RWPE2 (cell line): ENCODE data around the gene KNDC1.

ENCODE experiments used
- ATAC-seq: fragments of 200-7000 bp; cut with Tn5 transposase; 3 replicates; pipeline ENCODE4 v1.9.1; 2021; ENCODE audit warnings: low read depth
- DNase-seq: peaks from one replicate; pipeline ENCODE4 v3.0.0-alpha.2; 2020; ENCODE audit warnings: low spot score
- H3K27ac ChIP-seq: fragments of 450-650 bp; 2 replicates; pipeline ENCODE4 v1.5.1; 2017; ENCODE audit warnings: mild to moderate bottlenecking; ENCODE audit not compliant: poor library complexity, severe bottlenecking
- H3K27me3 ChIP-seq: fragments of 250-450 bp; sonication (Bioruptor Pico); 2 replicates; pipeline ENCODE4 v1.5.1; 2021; ENCODE audit warnings: mild to moderate bottlenecking, moderate library complexity; ENCODE audit not compliant: insufficient read depth, poor library complexity, severe bottlenecking
- H3K36me3 ChIP-seq: fragments of 250-450 bp; sonication (Bioruptor Pico); 2 replicates; pipeline ENCODE4 v1.5.1; 2020; ENCODE audit warnings: low read depth, mild to moderate bottlenecking, moderate library complexity
- H3K4me1 ChIP-seq: fragments of 250-450 bp; sonication (Bioruptor Pico); 2 replicates; pipeline ENCODE4 v1.5.1; 2021; ENCODE audit warnings: mild to moderate bottlenecking, moderate library complexity; ENCODE audit not compliant: insufficient read depth, poor library complexity, severe bottlenecking
- H3K4me3 ChIP-seq: fragments of 250-450 bp; sonication (Bioruptor Pico); 2 replicates; pipeline ENCODE4 v1.5.1; 2021; ENCODE audit warnings: mild to moderate bottlenecking, moderate library complexity; ENCODE audit not compliant: severe bottlenecking
- H3K9me3 ChIP-seq: fragments of 250-450 bp; sonication (Bioruptor Pico); 2 replicates; pipeline ENCODE4 v1.5.1; 2021; ENCODE audit warnings: mild to moderate bottlenecking, moderate library complexity; ENCODE audit not compliant: severe bottlenecking
- TF ChIP-seq, protein P1 (sequence below): fragments of 450-650 bp; IDR thresholded peaks from one replicate; pipeline ENCODE4 v1.5.1; 2017; ENCODE audit warnings: mild to moderate bottlenecking, moderate library complexity; ENCODE audit not compliant: poor library complexity, severe bottlenecking

KNDC1 gene

DNA sequence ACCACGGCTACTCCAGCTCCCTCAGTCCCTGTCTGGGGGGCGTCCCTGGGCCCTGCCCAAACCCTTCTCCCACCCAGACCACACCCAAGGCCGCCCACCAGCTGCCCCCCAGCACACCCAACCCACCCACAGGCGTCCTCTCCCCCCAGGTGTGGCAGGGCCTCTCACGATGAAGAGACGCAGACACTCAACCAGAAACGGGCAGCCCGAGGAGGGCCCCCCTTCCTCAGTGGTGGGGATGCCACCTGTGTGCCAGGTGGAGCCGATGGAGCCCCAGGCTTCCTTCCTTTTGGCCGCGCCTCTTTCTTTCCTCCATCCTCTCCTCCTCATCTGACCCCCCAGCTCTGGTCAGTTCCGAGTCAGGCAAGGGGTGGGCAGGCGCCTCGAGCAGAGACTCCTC is 43.6 kb upstream of the KNDC1 start:
- Histone ChIP-seq H3K27me3 (no peaks in the 10 kb centered on the region), H3K4me3 (no peak overlapping the region), H3K27ac (no peak overlapping the region), H3K4me1 (no peaks in the 10 kb centered on the region), H3K36me3 (no peaks in the 10 kb centered on the region), H3K9me3 (no peaks in the 10 kb centered on the region)
- ATAC-seq (no peak), DNase-seq (no peak)
- TF ChIP-seq, protein P1, sequence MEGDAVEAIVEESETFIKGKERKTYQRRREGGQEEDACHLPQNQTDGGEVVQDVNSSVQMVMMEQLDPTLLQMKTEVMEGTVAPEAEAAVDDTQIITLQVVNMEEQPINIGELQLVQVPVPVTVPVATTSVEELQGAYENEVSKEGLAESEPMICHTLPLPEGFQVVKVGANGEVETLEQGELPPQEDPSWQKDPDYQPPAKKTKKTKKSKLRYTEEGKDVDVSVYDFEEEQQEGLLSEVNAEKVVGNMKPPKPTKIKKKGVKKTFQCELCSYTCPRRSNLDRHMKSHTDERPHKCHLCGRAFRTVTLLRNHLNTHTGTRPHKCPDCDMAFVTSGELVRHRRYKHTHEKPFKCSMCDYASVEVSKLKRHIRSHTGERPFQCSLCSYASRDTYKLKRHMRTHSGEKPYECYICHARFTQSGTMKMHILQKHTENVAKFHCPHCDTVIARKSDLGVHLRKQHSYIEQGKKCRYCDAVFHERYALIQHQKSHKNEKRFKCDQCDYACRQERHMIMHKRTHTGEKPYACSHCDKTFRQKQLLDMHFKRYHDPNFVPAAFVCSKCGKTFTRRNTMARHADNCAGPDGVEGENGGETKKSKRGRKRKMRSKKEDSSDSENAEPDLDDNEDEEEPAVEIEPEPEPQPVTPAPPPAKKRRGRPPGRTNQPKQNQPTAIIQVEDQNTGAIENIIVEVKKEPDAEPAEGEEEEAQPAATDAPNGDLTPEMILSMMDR, result no peak

DNA sequence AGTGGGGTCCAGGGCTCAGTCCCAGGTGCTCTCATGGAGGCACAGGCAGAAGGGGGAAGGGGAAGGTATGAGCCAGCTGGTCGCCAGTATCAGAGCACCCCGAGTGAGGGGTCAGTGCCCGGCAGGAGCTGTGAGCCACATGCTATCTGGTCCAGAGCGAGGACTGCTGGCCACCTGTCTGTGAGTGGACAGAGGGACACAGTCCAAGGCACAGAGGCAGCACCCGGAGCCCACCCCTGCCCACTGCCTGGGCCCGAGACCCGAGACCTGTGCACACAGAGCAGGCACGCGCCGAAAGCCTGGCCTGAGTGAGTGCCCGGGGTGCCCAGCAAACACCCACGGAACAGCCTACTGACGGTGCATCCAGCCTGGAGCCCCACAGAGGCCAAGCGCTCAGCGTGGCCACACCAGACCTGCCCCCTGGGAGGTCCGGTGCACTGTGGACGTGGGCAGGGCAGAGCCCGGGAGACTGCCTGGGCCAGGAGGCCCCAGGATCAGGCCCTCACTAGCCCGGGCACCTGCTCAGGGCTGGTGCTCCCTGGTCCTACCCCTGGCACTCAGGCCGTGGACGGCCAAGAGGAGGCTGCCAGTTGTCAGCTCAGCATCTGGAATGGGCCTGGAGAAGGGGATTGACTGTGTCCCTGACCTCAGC is 42.9 kb upstream of the KNDC1 start:
- H3K4me1 ChIP-seq, result no peaks in the 10 kb centered on the region
- ATAC-seq (no peak), DNase-seq (no peak)
- no peak overlapping the region for H3K4me3 ChIP-seq
- TF ChIP-seq, protein P1, result no peak
- no peak overlapping the region for H3K27ac ChIP-seq
- no peaks in the 10 kb centered on the region for H3K36me3 ChIP-seq
- no peaks in the 10 kb centered on the region for H3K27me3 ChIP-seq
- no peaks in the 10 kb centered on the region for H3K9me3 ChIP-seq

DNA sequence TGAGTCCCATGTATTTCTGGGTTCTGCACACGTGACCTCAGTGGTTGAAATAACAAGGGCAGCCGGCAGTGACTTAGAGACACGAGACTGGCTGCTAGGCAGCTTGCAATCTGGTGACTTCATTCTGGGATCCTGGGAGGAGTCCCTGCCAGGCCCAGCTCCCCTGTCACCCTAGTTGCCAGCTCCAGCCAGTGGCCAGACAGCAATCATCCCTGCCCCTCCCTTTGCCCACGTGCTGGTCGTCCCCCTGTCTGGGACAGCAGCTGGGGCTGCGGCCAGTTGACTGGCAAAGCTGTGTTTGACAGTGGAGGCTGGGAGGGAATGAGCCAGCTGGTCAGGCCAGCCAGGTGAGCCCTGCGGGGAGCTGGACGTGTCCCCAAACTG is 42.3 kb upstream of the KNDC1 start:
- no peaks in the 10 kb centered on the region for H3K27me3 ChIP-seq

DNA sequence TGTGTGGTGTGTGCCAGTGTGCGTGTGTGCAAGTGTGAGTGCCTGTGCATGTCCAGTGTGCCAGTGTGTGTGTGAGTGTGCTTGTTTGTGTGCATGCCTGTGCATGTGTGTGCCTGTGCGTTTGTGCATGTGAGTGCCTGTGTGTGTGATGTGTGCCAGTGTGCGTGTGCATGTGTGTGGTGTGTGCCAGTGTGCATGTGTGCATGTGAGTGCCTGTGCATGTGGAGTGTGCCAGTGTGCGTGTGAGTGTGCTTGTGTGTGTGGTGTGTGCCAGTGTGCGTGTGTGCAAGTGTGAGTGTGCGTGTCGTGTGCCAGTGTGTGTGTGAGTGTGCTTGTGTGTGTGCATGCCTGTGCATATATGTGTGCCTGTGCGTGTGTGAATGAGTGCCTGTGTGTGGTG is 38.5 kb upstream of the KNDC1 start:
- TF ChIP-seq, protein P1, result no peak
- peaks cover 3% of the 10 kb centered on the region for H3K27me3 ChIP-seq
- H3K4me3 ChIP-seq, result no peak overlapping the region
- no peak for DNase-seq
- ATAC-seq, result no peak
- no peaks in the 10 kb centered on the region for H3K9me3 ChIP-seq
- no peak overlapping the region for H3K27ac ChIP-seq
- H3K4me1 ChIP-seq, result no peaks in the 10 kb centered on the region
- H3K36me3 ChIP-seq, result no peaks in the 10 kb centered on the region

More for the DNA sequence above, 42.3 kb upstream of the KNDC1 start:
- TF ChIP-seq, protein P1, result no peak
- H3K4me1 ChIP-seq, result no peaks in the 10 kb centered on the region
- H3K36me3 ChIP-seq, result no peaks in the 10 kb centered on the region
- H3K9me3 ChIP-seq, result no peaks in the 10 kb centered on the region
- H3K27ac ChIP-seq, result no peak overlapping the region
- no peak for DNase-seq
- H3K4me3 ChIP-seq, result no peak overlapping the region
- no peak for ATAC-seq

DNA sequence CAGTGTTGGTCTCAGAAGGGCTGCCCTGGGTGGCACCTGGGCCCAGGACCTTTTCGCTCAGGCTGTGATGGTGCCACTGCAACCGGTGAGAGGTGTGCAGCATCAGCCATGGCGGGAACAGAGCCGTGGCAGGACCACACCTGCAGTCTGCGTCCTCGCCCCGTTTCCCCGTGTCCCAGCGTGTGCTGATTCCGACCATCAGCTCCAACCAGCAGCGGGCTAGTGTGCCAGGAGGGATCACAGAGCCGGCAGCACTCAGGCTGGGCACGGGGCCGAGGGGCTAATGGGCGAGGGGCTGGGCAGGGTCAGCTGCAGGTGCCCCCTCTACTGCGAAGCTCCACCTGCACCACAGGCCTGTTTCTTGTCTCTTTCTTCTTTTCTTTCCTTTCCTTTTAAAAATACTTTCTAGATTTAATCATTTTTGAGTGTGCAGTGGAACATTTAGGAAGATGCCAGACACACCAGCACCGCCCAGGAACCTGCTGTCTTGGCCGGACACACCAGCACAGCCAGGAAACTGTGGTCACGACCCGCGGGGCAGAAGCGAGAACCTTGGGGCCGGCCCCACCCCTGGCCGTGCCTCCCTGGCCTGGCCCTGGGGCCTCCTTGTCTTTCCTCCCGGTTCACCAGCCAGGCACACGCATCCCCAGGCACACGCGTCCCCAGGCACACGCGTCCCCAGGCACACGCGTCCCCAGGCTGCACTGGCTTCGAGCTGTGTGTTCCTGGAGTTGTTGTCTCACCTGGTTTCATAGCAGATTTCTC is 37.7 kb upstream of the KNDC1 start:
- ATAC-seq (no peak), DNase-seq (no peak)
- no peaks in the 10 kb centered on the region for H3K4me1 ChIP-seq
- TF ChIP-seq, protein P1, result no peak
- H3K4me3 ChIP-seq, result no peak overlapping the region
- no peaks in the 10 kb centered on the region for H3K9me3 ChIP-seq
- H3K27ac ChIP-seq, result no peak overlapping the region
- peaks cover 3% of the 10 kb centered on the region for H3K27me3 ChIP-seq
- H3K36me3 ChIP-seq, result no peaks in the 10 kb centered on the region
